ENCODE measurements around the gene CCDC194. TPM values are rescaled to one million over a fixed set of nuclear protein-coding genes. Genes with fewer than 3 reads are reported as not detected.

The CCDC194 gene
- total and polyA plus RNA-seq, 4 donors = not detected

GRCh38 chr19:17423429-17424208 is 29.6 kb upstream of the CCDC194 start:
- H3K27me3 ChIP-seq (ENCODE audit: control insufficient read depth, insufficient read depth, low read length) = no peaks in the 10 kb centered on the region
- no peak overlapping the region for H3K4me3 ChIP-seq (ENCODE audit: low read depth, low read length)
- peaks cover 24% of the 10 kb centered on the region for H3K36me3 ChIP-seq (ENCODE audit: control insufficient read depth, insufficient read depth, low read length)
- peaks cover 22% of the 10 kb centered on the region for H3K4me1 ChIP-seq (ENCODE audit: control insufficient read depth, insufficient read depth, low read length)
- H3K9me3 ChIP-seq (ENCODE audit: control insufficient read depth, insufficient read depth, low read length) = no peaks in the 10 kb centered on the region
- H3K27ac ChIP-seq (ENCODE audit: low read depth, low read length) = no peak overlapping the region
- 98% methylated on average over 9 of the region's 20 CpGs for WGBS (ENCODE audit: insufficient coverage)
- no peak for DNase-seq (ENCODE audit: low read depth in 4 of 6, low spot score in 6 of 6)

DNA sequence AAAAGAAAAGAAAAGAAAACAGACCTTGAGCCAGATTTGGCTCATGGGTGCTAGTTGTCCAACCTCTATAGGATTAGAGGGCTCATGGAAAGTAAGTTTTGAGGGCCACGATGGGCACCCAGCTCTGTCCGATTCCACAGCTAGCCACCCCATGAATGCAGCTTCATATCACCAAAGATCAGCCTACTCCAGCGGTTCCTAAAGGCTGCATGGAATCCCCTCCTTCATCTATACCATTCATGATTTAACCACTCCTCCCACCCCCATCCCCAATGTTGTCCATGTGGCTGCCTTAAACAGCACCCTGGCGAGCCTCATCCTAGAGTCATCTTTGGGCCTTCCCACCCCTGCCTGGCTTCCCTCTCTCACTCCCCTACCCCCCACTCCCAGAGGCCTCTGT is 27.9 kb upstream of the CCDC194 start:
- Histone ChIP-seq H3K4me3 (ENCODE audit: low read depth, low read length) (no peak overlapping the region), H3K27me3 (ENCODE audit: control insufficient read depth, insufficient read depth, low read length) (no peaks in the 10 kb centered on the region), H3K4me1 (ENCODE audit: control insufficient read depth, insufficient read depth, low read length) (peaks cover 22% of the 10 kb centered on the region), H3K36me3 (ENCODE audit: control insufficient read depth, insufficient read depth, low read length) (peaks cover 24% of the 10 kb centered on the region), H3K27ac (ENCODE audit: low read depth, low read length) (no peak overlapping the region), H3K9me3 (ENCODE audit: control insufficient read depth, insufficient read depth, low read length) (no peaks in the 10 kb centered on the region)
- WGBS (ENCODE audit: insufficient coverage) = 94% methylated on average over 4 of the region's 4 CpGs
- no peak for DNase-seq (ENCODE audit: low read depth in 4 of 6, low spot score in 6 of 6)

GRCh38 chr19:17420475-17420924 is 26.5 kb upstream of the CCDC194 start:
- WGBS (ENCODE audit: insufficient coverage) = 7% methylated on average over 25 of the region's 25 CpGs
- Histone ChIP-seq H3K27me3 (ENCODE audit: control insufficient read depth, insufficient read depth, low read length) (no peaks in the 10 kb centered on the region), H3K4me3 (ENCODE audit: low read depth, low read length) (peak overlapping the region; percentile 57), H3K4me1 (ENCODE audit: control insufficient read depth, insufficient read depth, low read length) (peaks cover 22% of the 10 kb centered on the region), H3K9me3 (ENCODE audit: control insufficient read depth, insufficient read depth, low read length) (no peaks in the 10 kb centered on the region), H3K27ac (ENCODE audit: low read depth, low read length) (no peak overlapping the region), H3K36me3 (ENCODE audit: control insufficient read depth, insufficient read depth, low read length) (peaks cover 24% of the 10 kb centered on the region)
- peak in 1 of 6 donors; percentile 42 for DNase-seq (ENCODE audit: low read depth in 4 of 6, low spot score in 6 of 6)

DNA sequence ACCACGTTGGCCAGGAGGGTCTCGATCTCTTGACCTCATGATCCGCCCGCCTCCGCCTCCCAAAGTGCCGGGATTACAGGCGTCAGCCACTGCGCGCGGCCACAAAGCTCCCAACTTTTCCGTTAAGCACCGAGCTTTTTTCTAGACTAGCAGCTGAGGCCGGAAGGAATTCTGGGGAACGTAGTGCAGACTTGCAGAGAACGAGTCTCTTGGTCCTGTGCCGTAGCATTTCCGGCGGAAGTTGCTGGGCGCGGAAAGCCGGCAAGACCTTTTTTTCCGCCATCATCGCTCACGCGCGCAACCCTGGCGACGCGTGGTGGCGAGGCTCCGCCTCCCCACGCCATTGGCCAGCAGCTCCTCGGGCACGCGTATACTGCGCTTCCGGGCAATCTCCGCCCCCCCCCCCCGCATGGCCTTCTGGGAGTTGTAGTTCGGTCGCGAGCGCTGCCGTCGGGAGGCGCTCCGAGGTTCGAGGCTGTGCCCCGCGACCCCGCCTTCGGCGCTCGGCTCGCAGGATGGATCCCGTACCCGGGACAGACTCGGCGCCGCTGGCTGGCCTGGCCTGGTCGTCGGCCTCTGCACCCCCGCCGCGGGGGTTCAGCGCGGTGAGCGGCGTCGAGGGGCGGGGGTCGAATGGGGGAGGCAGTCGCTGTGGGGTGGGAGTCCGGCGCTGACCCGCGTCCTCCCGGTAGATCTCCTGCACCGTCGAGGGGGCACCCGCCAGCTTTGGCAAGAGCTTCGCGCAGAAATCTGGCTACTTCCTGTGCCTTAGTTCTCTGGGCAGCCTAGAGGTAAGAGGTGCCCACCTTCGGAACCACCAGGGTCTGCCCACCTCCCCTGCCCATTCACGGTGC is 25.9 kb upstream of the CCDC194 start, which contains the start of gene MVB12A:
Gene MVB12A (plus strand): TSS at position 427 of the 854 bp plus-strand sequence. CDS start 89 bp downstream, at position 516.
- H3K4me1 ChIP-seq (ENCODE audit: control insufficient read depth, insufficient read depth, low read length) = peaks cover 16% of the 10 kb centered on the region
- peak within 1 kb of the TSS; percentile 89 for H3K27ac ChIP-seq (ENCODE audit: low read depth, low read length)
- under 1% methylated on average over 85 of the region's 85 CpGs for WGBS (ENCODE audit: insufficient coverage)
- peak; percentile 95 to 100 (median 98) for DNase-seq (ENCODE audit: low read depth in 4 of 6, low spot score in 6 of 6)
- H3K36me3 ChIP-seq (ENCODE audit: control insufficient read depth, insufficient read depth, low read length) = peaks cover 23% of the 10 kb centered on the region
- peak within 1 kb of the TSS; percentile 64 for H3K4me3 ChIP-seq (ENCODE audit: low read depth, low read length)
- peaks cover 2% of the 10 kb centered on the region for H3K27me3 ChIP-seq (ENCODE audit: control insufficient read depth, insufficient read depth, low read length)
- no peaks in the 10 kb centered on the region for H3K9me3 ChIP-seq (ENCODE audit: control insufficient read depth, insufficient read depth, low read length)

- Histone ChIP-seq H3K27ac (ENCODE audit: low read depth, low read length) (peak overlapping the region; percentile 89), H3K4me1 (ENCODE audit: control insufficient read depth, insufficient read depth, low read length) (peaks cover 10% of the 10 kb centered on the region), H3K27me3 (ENCODE audit: control insufficient read depth, insufficient read depth, low read length) (peaks cover 2% of the 10 kb centered on the region), H3K36me3 (ENCODE audit: control insufficient read depth, insufficient read depth, low read length) (peaks cover 17% of the 10 kb centered on the region), H3K4me3 (ENCODE audit: low read depth, low read length) (peak overlapping the region; percentile 64), H3K9me3 (ENCODE audit: control insufficient read depth, insufficient read depth, low read length) (no peaks in the 10 kb centered on the region)
- DNase-seq (ENCODE audit: low read depth in 4 of 6, low spot score in 6 of 6) = no peak
- 38% methylated on average over 3 of the region's 8 CpGs for WGBS (ENCODE audit: insufficient coverage)
Measured at GRCh38 chr19:17419154-17419620, 25.2 kb upstream of the CCDC194 start.

GRCh38 chr19:17418710-17419109 is 24.7 kb upstream of the CCDC194 start:
- peaks cover 13% of the 10 kb centered on the region for H3K36me3 ChIP-seq (ENCODE audit: control insufficient read depth, insufficient read depth, low read length)
- no peak overlapping the region for H3K27ac ChIP-seq (ENCODE audit: low read depth, low read length)
- no CpG with 5 or more reads among the region's 3 CpGs for WGBS (ENCODE audit: insufficient coverage)
- H3K9me3 ChIP-seq (ENCODE audit: control insufficient read depth, insufficient read depth, low read length) = no peaks in the 10 kb centered on the region
- DNase-seq (ENCODE audit: low read depth in 4 of 6, low spot score in 6 of 6) = no peak
- H3K4me3 ChIP-seq (ENCODE audit: low read depth, low read length) = peak overlapping the region; percentile 64
- peaks cover 2% of the 10 kb centered on the region for H3K27me3 ChIP-seq (ENCODE audit: control insufficient read depth, insufficient read depth, low read length)
- peaks cover 9% of the 10 kb centered on the region for H3K4me1 ChIP-seq (ENCODE audit: control insufficient read depth, insufficient read depth, low read length)

GRCh38 chr19:17415121-17415520 is 21.1 kb upstream of the CCDC194 start:
- Histone ChIP-seq H3K27ac (ENCODE audit: low read depth, low read length) (no peak overlapping the region), H3K36me3 (ENCODE audit: control insufficient read depth, insufficient read depth, low read length) (no peaks in the 10 kb centered on the region), H3K9me3 (ENCODE audit: control insufficient read depth, insufficient read depth, low read length) (no peaks in the 10 kb centered on the region), H3K4me1 (ENCODE audit: control insufficient read depth, insufficient read depth, low read length) (peaks cover under 1% of the 10 kb centered on the region), H3K4me3 (ENCODE audit: low read depth, low read length) (no peak overlapping the region), H3K27me3 (ENCODE audit: control insufficient read depth, insufficient read depth, low read length) (peaks cover 2% of the 10 kb centered on the region)
- DNase-seq (ENCODE audit: low read depth in 4 of 6, low spot score in 6 of 6) = no peak
- WGBS (ENCODE audit: insufficient coverage) = 50% methylated on average over 4 of the region's 6 CpGs

GRCh38 chr19:17414097-17414496 is 20.1 kb upstream of the CCDC194 start:
- no peak for DNase-seq (ENCODE audit: low read depth in 4 of 6, low spot score in 6 of 6)
- H3K27me3 ChIP-seq (ENCODE audit: control insufficient read depth, insufficient read depth, low read length) = peaks cover 2% of the 10 kb centered on the region
- H3K4me3 ChIP-seq (ENCODE audit: low read depth, low read length) = no peak overlapping the region
- no peaks in the 10 kb centered on the region for H3K4me1 ChIP-seq (ENCODE audit: control insufficient read depth, insufficient read depth, low read length)
- no peaks in the 10 kb centered on the region for H3K36me3 ChIP-seq (ENCODE audit: control insufficient read depth, insufficient read depth, low read length)
- no peaks in the 10 kb centered on the region for H3K9me3 ChIP-seq (ENCODE audit: control insufficient read depth, insufficient read depth, low read length)
- H3K27ac ChIP-seq (ENCODE audit: low read depth, low read length) = no peak overlapping the region
- WGBS (ENCODE audit: insufficient coverage) = 85% methylated on average over 8 of the region's 8 CpGs

DNA sequence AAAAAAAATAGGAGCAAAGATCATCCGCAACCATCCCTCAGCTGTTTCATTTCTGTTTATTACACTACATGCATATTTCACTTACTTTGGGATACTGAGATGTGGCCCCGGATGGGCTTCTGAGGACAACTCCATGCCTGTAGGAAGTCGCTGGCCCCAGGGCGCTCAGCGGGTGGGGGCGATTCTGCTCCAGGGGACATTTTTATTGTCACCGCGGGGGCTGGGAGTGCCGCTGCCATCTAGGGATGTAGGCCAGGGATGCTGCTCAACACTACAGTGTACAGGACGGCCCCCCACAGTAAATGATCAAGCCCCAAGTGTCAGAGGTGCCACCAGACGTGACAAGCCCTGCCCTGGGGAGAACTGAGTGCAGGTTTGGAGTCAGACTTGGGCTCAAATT is 17.8 kb upstream of the CCDC194 start:
- DNase-seq (ENCODE audit: low read depth in 4 of 6, low spot score in 6 of 6) = no peak
- Histone ChIP-seq H3K9me3 (ENCODE audit: control insufficient read depth, insufficient read depth, low read length) (no peaks in the 10 kb centered on the region), H3K4me3 (ENCODE audit: low read depth, low read length) (no peak overlapping the region), H3K27me3 (ENCODE audit: control insufficient read depth, insufficient read depth, low read length) (peaks cover 2% of the 10 kb centered on the region), H3K27ac (ENCODE audit: low read depth, low read length) (no peak overlapping the region), H3K4me1 (ENCODE audit: control insufficient read depth, insufficient read depth, low read length) (no peaks in the 10 kb centered on the region), H3K36me3 (ENCODE audit: control insufficient read depth, insufficient read depth, low read length) (no peaks in the 10 kb centered on the region)
- WGBS (ENCODE audit: insufficient coverage) = 75% methylated on average over 10 of the region's 11 CpGs
